ENCODE measurements around the gene SLC20A1.
"Not testable (repeated sequence)": the region's sequence is repeated elsewhere in the genome, so short reads cannot be mapped to it uniquely, and the experiment has no call there.

SLC20A1 gene, protein sequence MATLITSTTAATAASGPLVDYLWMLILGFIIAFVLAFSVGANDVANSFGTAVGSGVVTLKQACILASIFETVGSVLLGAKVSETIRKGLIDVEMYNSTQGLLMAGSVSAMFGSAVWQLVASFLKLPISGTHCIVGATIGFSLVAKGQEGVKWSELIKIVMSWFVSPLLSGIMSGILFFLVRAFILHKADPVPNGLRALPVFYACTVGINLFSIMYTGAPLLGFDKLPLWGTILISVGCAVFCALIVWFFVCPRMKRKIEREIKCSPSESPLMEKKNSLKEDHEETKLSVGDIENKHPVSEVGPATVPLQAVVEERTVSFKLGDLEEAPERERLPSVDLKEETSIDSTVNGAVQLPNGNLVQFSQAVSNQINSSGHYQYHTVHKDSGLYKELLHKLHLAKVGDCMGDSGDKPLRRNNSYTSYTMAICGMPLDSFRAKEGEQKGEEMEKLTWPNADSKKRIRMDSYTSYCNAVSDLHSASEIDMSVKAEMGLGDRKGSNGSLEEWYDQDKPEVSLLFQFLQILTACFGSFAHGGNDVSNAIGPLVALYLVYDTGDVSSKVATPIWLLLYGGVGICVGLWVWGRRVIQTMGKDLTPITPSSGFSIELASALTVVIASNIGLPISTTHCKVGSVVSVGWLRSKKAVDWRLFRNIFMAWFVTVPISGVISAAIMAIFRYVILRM

GRCh38 chr2:112645310-112646101, at the start of gene SLC20A1:
Gene SLC20A1 (plus strand): TSS chr2:112645939. CDS start chr2:112646829, 890 bp downstream.
- peak; percentile 82 for DNase-seq

GRCh38 chr2:112597537-112598322, 48.0 kb upstream of the SLC20A1 start:
- no peak for DNase-seq

- no peak for DNase-seq
Measured at GRCh38 chr2:112600634-112601033, 45.1 kb upstream of the SLC20A1 start.

DNA sequence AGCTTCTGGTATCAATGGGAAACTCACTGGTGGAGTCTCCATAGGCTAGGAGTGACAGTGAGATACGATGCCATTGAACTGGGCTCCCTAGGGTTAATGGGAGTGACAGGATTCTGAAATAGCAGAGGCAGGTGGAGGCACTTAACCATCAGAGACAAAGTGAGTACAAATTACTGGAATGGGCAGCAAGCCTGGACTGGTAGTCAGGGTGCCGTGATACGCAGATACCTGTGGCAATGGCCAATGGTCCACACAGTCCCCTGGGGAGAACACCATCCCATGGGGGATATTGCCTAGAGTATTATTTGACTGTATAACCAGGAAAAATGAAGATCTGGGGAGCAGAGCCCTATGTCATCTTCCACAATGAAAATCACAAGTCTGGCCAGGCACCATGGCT, 44.0 kb upstream of the SLC20A1 start:
- no peak for DNase-seq

GRCh38 chr2:112602917-112603316, 42.8 kb upstream of the SLC20A1 start:
- no peak for DNase-seq

DNA sequence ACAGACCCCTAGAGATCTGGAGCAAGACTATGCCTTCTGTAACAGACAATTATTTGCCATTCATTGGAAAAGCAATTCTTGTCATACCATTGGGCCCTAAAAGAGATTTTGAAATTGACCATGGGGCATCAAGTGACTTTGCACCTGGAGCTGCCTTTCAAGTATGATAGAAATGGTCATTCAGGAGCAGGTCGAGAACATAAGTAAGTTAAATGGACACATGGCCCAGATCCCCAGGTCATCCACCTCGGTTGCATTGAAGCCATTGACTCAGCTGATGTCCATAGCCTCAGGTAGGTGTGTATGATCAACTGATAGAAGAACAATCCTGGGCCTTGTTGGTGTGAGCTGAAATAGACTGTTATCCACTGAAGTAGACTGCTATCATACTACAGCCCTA, 42.0 kb upstream of the SLC20A1 start:
- no peak for DNase-seq

DNA sequence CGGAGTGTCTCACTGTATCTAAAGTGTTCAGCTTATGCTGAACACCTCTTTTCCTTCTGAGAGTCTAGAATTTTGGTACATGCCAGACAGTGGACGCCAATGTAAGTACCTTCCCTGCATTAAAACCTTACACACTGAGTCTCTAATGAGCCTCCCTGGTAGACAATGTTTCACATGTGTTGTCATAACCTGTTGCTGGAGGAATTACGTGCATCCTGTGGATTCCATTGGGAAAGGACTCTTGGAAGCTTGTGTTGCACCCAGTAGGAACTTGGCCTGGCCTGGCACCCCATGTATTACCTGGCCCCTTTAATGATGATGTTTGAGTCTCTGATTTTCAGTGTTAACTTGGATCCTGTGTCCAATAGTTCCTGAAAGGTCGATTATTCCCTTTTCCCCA, 40.8 kb upstream of the SLC20A1 start:
- DNase-seq, result no peak

DNA sequence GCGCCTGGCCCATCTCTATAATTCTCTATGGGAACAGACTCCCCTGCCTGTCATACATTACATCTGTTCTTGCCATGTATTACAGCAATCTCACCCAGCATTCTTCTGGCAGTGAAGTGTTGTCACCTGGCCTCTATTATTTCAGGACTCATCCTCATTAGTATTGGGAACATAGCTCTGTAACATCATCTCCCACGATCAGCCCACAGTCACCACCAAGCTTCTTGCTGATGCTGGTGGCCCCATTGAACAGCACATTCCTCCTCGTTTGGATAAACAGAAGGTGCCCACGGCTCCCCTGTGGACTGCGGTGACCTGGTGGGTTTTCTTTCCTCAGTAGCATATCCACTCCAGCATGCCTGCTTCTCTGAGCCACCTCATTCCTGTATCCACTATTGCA, 39.8 kb upstream of the SLC20A1 start:
- DNase-seq, result no peak

DNA sequence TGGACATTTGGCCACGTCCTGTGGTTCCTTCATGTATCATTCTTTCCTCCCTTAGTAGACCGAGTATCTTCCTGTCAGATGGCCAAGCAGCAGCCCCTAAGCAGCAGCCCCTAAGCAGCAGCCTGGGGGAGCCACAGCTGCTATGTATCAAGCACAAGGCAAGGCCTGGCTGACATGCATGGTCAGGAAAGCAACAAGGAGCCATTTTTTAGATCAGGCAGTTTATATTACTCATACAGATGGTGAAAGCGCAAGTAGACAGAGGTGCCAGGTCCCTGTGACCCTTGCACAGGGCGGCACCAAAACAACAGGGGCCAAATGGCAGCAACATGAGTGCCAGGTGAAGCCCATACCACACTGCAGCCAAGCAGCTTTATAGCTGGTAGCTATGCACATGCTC, 39.2 kb upstream of the SLC20A1 start:
- DNase-seq, result no peak

GRCh38 chr2:112607680-112608438, 37.9 kb upstream of the SLC20A1 start:
- DNase-seq, result no peak

DNA sequence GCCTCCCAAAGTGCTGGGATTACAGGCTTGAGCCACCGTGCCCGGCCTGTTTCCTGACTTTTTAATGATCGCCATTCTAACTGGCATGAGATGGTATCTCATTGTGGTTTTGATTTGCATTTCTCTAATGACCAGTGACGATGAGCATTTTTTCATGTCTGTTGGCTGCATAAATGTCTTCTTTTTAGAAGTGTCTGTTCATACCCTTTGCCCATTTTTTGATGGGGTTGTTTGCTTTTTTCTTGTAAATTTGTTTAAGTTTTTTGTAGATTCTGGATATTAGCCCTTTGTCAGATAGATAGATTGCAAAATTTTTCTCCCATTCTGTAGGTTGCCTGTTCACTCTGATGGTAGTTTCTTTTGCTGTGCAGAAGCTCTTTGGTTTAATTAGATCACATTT, 36.4 kb upstream of the SLC20A1 start:
- not testable (repeated sequence) for DNase-seq

DNA sequence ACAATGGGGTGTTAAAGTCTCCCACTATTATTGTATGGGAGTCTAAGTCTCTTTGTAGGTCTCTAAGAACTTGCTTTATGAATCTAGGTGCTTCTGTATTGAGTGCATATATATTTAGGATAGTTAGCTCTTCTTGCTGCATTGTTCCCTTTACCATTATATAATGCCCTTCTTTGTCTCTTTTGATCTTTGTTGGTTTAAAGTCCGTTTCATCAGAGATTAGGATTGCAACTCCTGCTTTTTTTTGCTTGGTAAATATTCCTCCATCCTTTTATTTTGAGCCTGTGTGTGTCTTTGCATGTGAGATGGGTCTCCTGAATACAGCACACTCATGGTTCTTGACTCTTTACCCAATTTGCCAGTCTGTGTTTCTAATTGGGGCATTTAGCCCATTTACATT, 33.5 kb upstream of the SLC20A1 start:
- not testable (repeated sequence) for DNase-seq

DNA sequence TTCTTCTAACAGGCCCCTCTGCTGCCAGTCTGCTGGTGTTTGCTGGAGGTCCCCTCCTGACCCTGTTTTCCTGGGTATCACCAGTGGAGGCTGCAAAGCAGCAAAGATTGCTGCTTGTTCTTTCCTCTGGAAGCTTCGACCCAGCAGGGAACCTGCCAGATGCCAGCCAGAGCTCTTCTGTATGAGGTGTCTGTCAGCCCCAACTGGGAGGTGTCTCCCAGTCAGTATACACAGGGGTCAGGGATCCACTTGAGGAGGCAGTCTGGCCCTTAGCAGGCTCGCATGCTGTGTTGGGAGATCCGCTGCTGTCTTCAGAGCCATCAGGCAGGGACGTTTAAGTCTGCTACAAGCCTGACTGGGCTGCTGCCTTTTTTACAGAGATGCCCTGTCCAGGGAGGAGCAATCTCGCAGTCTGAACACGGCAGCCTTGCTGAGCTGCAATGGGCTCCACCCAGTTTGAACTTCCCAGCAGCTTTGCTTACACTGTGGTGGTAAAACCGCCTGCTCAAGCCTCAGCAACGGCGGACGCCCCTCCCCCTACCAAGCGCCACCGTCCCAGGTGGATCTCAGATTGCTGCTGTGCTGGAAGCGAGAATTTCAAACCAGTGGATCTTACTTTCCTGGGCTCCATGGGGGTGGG, 31.4 kb upstream of the SLC20A1 start:
- DNase-seq, result no peak

GRCh38 chr2:112615051-112615450, 30.7 kb upstream of the SLC20A1 start:
- no peak for DNase-seq

GRCh38 chr2:112615798-112616197, 29.9 kb upstream of the SLC20A1 start:
- not testable (repeated sequence) for DNase-seq

GRCh38 chr2:112618383-112618782, 27.4 kb upstream of the SLC20A1 start:
- no peak for DNase-seq

GRCh38 chr2:112621790-112622527, 23.8 kb upstream of the SLC20A1 start:
- DNase-seq, result no peak

GRCh38 chr2:112622528-112622849, 23.2 kb upstream of the SLC20A1 start:
- no peak for DNase-seq

- no peak for DNase-seq
Measured at GRCh38 chr2:112623913-112624777, 21.6 kb upstream of the SLC20A1 start.
